Measurements from ENCODE around the gene FAM53A. TPM values are rescaled to one million over a fixed set of nuclear protein-coding genes. Genes with fewer than 3 reads are reported as not detected.

FAM53A gene
- total and polyA plus RNA-seq, 2 of the 4 experiments (the other 2 are of a cell fraction) = 2.0 to 3.1 TPM

DNA sequence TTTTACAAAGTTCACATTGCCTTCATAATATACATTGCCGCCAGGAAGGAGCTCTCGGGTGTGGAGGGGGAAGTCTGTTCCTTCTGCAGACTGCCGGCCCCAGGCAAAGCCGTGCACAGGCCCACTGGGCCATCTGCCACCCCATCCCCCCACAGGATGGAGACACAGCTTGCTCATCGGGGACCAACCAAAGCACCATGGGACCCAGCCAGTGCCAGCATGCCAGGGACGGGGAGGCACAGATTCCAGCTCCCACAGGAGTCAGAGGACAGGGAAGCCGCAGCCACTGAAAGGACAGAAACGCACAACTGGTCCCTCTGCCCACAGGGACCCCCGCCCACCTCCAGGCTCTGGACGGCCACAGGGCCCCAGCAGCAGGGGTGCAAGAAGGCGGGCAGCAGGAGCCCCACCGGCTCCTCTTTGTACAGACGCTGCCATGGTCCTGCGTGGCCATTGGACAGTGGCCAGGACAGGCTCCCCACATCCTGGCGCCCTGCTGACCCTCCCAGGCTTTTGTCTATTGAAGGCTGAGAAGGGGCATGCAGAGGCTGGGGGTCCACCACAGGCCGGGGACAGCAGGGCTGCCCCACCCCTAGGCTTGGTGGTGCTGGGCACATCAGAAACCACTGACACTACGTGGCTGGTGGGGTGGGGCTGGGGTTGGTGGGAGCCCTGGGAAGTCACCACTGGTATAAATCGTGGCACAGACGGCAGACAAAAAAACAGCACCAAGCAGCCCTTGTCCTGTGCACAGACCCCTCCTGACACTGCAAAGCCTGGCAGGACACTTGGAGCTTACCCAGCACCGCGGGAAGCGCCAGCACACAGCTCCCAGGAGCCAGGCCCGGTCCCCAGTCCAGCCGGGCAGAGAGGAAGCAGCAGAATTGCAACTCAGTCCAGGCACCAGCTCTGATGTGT is 89.0 kb downstream of the FAM53A start (continued):
- no peak for TF ChIP-seq RAD21 (IDR thresholded peaks at IDR 0.05; ENCODE audit: low read length)

DNA sequence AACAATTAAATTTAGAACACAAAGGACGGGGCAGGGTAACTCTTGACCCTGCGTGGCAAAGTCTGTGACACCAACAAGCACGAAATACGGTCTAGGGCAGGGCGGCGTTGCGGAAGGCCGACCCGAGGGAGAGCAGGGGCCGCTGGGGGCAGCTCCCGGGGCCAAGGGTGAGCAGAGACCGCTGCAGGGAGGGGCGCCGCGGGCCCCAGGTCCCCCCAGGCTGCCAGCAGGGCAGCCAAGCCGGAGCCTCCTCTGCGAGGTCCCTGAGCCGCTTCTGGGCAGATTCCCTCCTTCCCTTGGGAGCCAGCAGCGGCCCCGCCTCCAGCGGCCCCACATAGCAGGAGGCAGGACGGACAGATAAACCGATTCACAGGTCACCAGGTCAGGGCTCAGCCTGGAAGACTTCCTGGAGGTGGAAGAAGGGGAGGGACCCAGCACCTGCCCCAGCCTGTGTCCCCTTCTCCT is 90.2 kb downstream of the FAM53A start:
- Histone ChIP-seq H3K14ac (replicated peaks; ENCODE audit: low read depth, low read length) (no peak overlapping the region), H3K4me1 (ENCODE audit: control insufficient read depth, insufficient read depth, low read length) (no peaks in the 10 kb centered on the region), H4K91ac (ENCODE audit: insufficient read depth, low read depth, low read length) (no peak overlapping the region), H3K23ac (ENCODE audit: low read depth, low read length) (no peak overlapping the region), H3K4me2 (ENCODE audit: low read depth, low read length) (no peak overlapping the region), H3K56ac (ENCODE audit: extremely low read depth, insufficient read depth, low read length) (no peak overlapping the region), H3K9me3 (ENCODE audit: control insufficient read depth, insufficient read depth, low read length) (peaks cover 17% of the 10 kb centered on the region), H2AK5ac (ENCODE audit: low read depth, low read length) (no peak overlapping the region), H3K4me3 (ENCODE audit: insufficient read depth, low read depth, low read length) (no peak overlapping the region), H3K9ac (ENCODE audit: low read depth, low read length) (no peak overlapping the region), H3K4ac (ENCODE audit: low read depth, low read length) (no peak overlapping the region), H3K79me1 (ENCODE audit: low read depth in 1 of 2, low read length in 2 of 2) (no peaks in the 10 kb centered on the region), H2AFZ (replicated peaks; ENCODE audit: low read length, poor library complexity) (no peak overlapping the region), H2BK20ac (ENCODE audit: low read depth, low read length) (no peak overlapping the region), H4K8ac (ENCODE audit: low read depth in 2 of 2, low read length in 2 of 2) (no peak overlapping the region), H4K5ac (ENCODE audit: low read depth, low read length) (no peak overlapping the region), H2BK5ac (ENCODE audit: low read depth, low read length, poor library complexity, severe bottlenecking) (no peak overlapping the region), H2BK15ac (ENCODE audit: low read depth, low read length) (no peak overlapping the region), H3K18ac (ENCODE audit: low read depth, low read length) (no peak overlapping the region), H4K20me1 (ENCODE audit: insufficient read depth, low read length) (no peaks in the 10 kb centered on the region), H3K27ac (ENCODE audit: insufficient read depth, low read length) (no peak overlapping the region), H3K9me1 (ENCODE audit: insufficient read depth, low read length) (no peaks in the 10 kb centered on the region), H2AK9ac (replicated peaks; ENCODE audit: low read depth, low read length, poor library complexity) (no peak overlapping the region), H2BK120ac (ENCODE audit: low read depth, low read length) (no peak overlapping the region), H3K27me3 (ENCODE audit: control insufficient read depth, insufficient read depth, low read length) (peaks cover 8% of the 10 kb centered on the region; the same call in 1 of the 2 replicates), H3K36me3 (ENCODE audit: control insufficient read depth, insufficient read depth, low read length) (no peaks in the 10 kb centered on the region)
- in situ Hi-C loops (cut with MboI; ENCODE audit: low sequenced_read_pairs) = no loop called here
- dilution Hi-C loops (cut with HindIII; ENCODE audit: low sequenced_read_pairs, unreplicated experiment) = no loop called here
- ChIA-PET POLR2A (ENCODE audit: unreplicated experiment) (no interaction called here), CTCF (no interaction called here)
- BruUV-seq (replicated peaks) = no TSS peak
- WGBS, 2 experiments (ENCODE audit: extremely low coverage in 2 of 2, insufficient read length in 1 of 2) = 63% methylated on average over 10 of the region's 23 CpGs; no CpG with 5 or more reads in 1 of the 2 experiments
- DNase-seq = no peak
- TF ChIP-seq POLR2A (IDR thresholded peaks at IDR 0.05; ENCODE audit: low read depth, low read length) = no peak
- no peak for ATAC-seq (ENCODE audit: low read depth)
- intact Hi-C loops (cut with micrococcal nuclease) = no loop called here
